B cell (primary cell): ENCODE measurements around the gene EMP1. TPM values are rescaled to one million over a fixed set of nuclear protein-coding genes. Genes with fewer than 3 reads are reported as not detected.

Experiments used
- ATAC-seq: fragments of 200-7000 bp; cut with Tn5 transposase; one replicate; pipeline ENCODE4 v1.10.0; 2021; ENCODE audit warnings: low read depth, mild to moderate bottlenecking, moderate number of reproducible peaks, moderate library complexity
- CTCF ChIA-PET: fragments of 350-600 bp; sonication (Branson Sonifier 250); formaldehyde crosslinking; loops from one replicate; lab custom pipeline; 2021; ENCODE audit warnings: antibody characterized with exemption, inconsistent platforms; lab: Charles Lee
- POLR2A ChIA-PET: fragments of 350-600 bp; sonication (Branson Sonifier 250); formaldehyde crosslinking; loops from one replicate; lab custom pipeline; 2021; ENCODE audit warnings: antibody characterized with exemption; lab: Charles Lee
- DNase-seq: peaks from one replicate; pipeline ENCODE4 v3.0.0; 2013
- H2AFZ ChIP-seq: 2 replicates; pipeline ENCODE4 v1.6.1; 2012; ENCODE audit warnings: mild to moderate bottlenecking, low read depth, low read length; ENCODE audit not compliant: insufficient read depth, poor library complexity, severe bottlenecking
- H3K27ac ChIP-seq, 2 donors: 1 replicate in 1 of 2; 2 replicates in 1 of 2; pipeline ENCODE4 v1.5.1; 2012 to 2013; ENCODE audit warnings: low read length in 2 of 2, mild to moderate bottlenecking in 2 of 2, moderate library complexity in 1 of 2
- H3K27me3 ChIP-seq, 4 experiments: fragments of 200-600 bp in 1 of 4; sonication (generic) in 1 of 4; replicated peaks in 1 of 4; 1 replicate in 2 of 4; 2 replicates in 2 of 4; pipeline versions ENCODE4 v1.6.1 to v1.7.0; 2013 to 2016; ENCODE audit warnings: low read length in 3 of 4, mild to moderate bottlenecking in 2 of 4, mixed read lengths in 1 of 4, moderate library complexity in 1 of 4; ENCODE audit not compliant: insufficient read depth in 4 of 4, control insufficient read depth in 3 of 4; ENCODE audit errors: control extremely low read depth in 1 of 4
- H3K36me3 ChIP-seq, 2 experiments: replicated peaks in 1 of 2; 1 replicate in 1 of 2; 2 replicates in 1 of 2; pipeline versions ENCODE4 v1.6.1 to v1.7.1; 2013; ENCODE audit warnings: low read length in 1 of 2; ENCODE audit not compliant: insufficient read depth in 2 of 2, control insufficient read depth in 1 of 2; ENCODE audit errors: control extremely low read depth in 1 of 2, extremely low read depth in 1 of 2
- H3K4me1 ChIP-seq, 2 donors: fragments of 200-600 bp in 1 of 2; sonication (generic) in 1 of 2; 1 replicate in 1 of 2; 2 replicates in 1 of 2; pipeline versions ENCODE4 v1.5.1 to v1.6.1; 2013 to 2017; ENCODE audit warnings: low read length in 2 of 2; ENCODE audit not compliant: control insufficient read depth in 2 of 2, insufficient read depth in 2 of 2
- H3K4me2 ChIP-seq: replicated peaks from 2 replicates; pipeline ENCODE3; 2012; ENCODE audit warnings: mild to moderate bottlenecking, low read depth, low read length; ENCODE audit not compliant: poor library complexity, severe bottlenecking
- H3K4me3 ChIP-seq, 5 experiments: fragments of 200-600 bp in 1 of 5; sonication (generic) in 1 of 5; 1 replicate in 3 of 5; 2 replicates in 2 of 5; pipeline versions ENCODE4 v1.5.1 to v1.7.0; 2011 to 2016; ENCODE audit warnings: low read length in 4 of 5, mild to moderate bottlenecking in 4 of 5, low read depth in 2 of 5, control low read depth in 1 of 5, moderate library complexity in 1 of 5; ENCODE audit not compliant: insufficient read depth in 1 of 5; ENCODE audit errors: control extremely low read depth in 1 of 5, extremely low read depth in 1 of 5
- H3K79me2 ChIP-seq: fragments of 200-600 bp; sonication (generic); one replicate; pipeline ENCODE4 v1.6.0; 2016; ENCODE audit warnings: low read length; ENCODE audit not compliant: control insufficient read depth, insufficient read depth
- H3K9ac ChIP-seq: fragments of 200-600 bp; sonication (generic); 2 replicates; pipeline ENCODE4 v1.6.1; 2017; ENCODE audit warnings: mild to moderate bottlenecking, low read length, moderate library complexity
- H3K9me3 ChIP-seq, 3 donors: one replicate each; pipeline versions ENCODE4 v1.6.1 to v1.7.1; 2013; ENCODE audit warnings: low read length in 2 of 3; ENCODE audit not compliant: control insufficient read depth in 2 of 3, insufficient read depth in 1 of 3; ENCODE audit errors: control extremely low read depth in 1 of 3
- H4K20me1 ChIP-seq: 2 replicates; pipeline ENCODE4 v1.6.0; 2012; ENCODE audit warnings: mild to moderate bottlenecking, low read length; ENCODE audit not compliant: insufficient read depth, control insufficient read depth, poor library complexity, severe bottlenecking
- H3K27ac Mint-ChIP-seq: one replicate; pipeline ENCODE4 v1.8.0; 2021; ENCODE audit warnings: mixed read lengths
- H3K27me3 Mint-ChIP-seq: one replicate; pipeline ENCODE4 v1.8.0; 2021; ENCODE audit warnings: mixed read lengths
- H3K4me1 Mint-ChIP-seq: one replicate; pipeline ENCODE4 v1.8.0; 2021; ENCODE audit warnings: mixed read lengths
- H3K4me3 Mint-ChIP-seq: one replicate; pipeline ENCODE4 v1.8.0; 2021; ENCODE audit warnings: mixed read lengths
- H3K9me3 Mint-ChIP-seq: one replicate; pipeline ENCODE4 v1.8.0; 2022; ENCODE audit warnings: mixed read lengths; ENCODE audit not compliant: insufficient read depth
- CTCF ChIP-seq: fragments of 200-600 bp; IDR thresholded peaks from one replicate; pipeline ENCODE4 v1.8.0; 2022; ENCODE audit warnings: antibody characterized with exemption, mild to moderate bottlenecking
- EZH2 ChIP-seq: IDR thresholded peaks from 2 replicates; pipeline ENCODE4 v1.6.1; 2012; ENCODE audit warnings: borderline replicate concordance, low read depth, mild to moderate bottlenecking, moderate library complexity, low read length; ENCODE audit not compliant: insufficient read depth, poor library complexity, severe bottlenecking
- WGBS: methylation state at CpG from one replicate; pipeline ENCODE4 v1.1.5; 2013; ENCODE audit warnings: missing lambda C conversion rate; ENCODE audit not compliant: insufficient coverage; 5-methylcytosine and 5-hydroxymethylcytosine counted together
- intact Hi-C: fragments of 100-400 bp; cut with micrococcal nuclease; formaldehyde crosslinking; loops from one replicate; pipeline ENCODE4 v1.10.0; 2022
- polyA plus RNA-seq: library from polyadenylated mRNA; depleted of rRNA; stranded (reverse); fragments of >200 nt; gene quantifications from 2 replicates; pipeline ENCODE4 v1.2.3, GENCODE V29; 2012
- total RNA-seq, 2 donors: library from RNA; stranded (reverse); fragments of 120-200 nt in 1 of 2; gene quantifications; 1 replicate in 1 of 2; 2 replicates in 1 of 2; pipeline versions ENCODE4 v1.2.3 to v1.2.4, GENCODE V29; 2013 to 2022

EMP1 gene
- total and polyA plus RNA-seq, 2 donors (not counting 1 experiment from before 2014, with no cell fraction given), result 0.07 to 0.64 TPM

DNA sequence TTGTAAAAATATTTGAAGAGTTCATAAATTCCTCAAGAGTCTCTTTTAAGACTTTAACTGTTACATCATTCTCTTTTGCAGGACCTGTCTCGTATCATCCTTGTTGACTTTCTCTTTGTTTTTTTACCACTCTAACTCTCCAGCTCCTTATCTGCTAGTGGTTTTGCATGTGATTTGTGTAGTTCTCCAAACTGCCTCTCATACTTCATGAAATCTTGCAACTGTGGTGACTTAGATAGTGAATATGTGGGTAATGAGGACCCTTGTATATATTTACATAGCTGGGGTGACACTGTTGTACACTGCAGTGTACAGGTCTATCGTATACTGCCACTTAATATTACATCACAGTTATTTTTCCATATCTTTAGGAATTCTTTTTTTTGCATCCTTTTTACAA is 40.2 kb upstream of the EMP1 start:
- CTCF ChIA-PET, result no interaction called here

DNA sequence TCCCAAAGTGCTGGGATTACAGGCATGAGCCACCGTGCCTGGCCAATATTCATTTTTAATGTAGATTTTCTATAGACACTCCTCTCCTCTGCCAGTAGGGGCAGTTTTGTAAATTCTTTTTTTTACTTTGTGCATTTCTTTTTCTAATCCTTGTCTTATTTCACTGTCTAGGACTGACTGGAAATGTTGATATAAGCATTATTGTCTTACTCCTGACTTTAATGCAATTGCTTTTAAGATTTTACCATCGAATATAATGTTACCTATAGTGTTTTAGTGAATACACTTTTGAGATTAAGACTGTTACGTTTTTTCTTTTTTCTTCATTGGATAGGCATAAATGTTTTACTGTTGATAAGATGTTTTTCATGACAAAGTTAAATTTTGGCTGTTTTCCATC is 35.4 kb upstream of the EMP1 start:
- Mint-ChIP-seq H3K27ac (no peak overlapping the region), H3K4me3 (no peak overlapping the region), H3K27me3 (peaks cover 5% of the 10 kb centered on the region), H3K4me1 (peaks cover 13% of the 10 kb centered on the region), H3K9me3 (no peaks in the 10 kb centered on the region)
- Histone ChIP-seq H3K79me2 (no peaks in the 10 kb centered on the region), H3K4me1 (peaks cover 10% of the 10 kb centered on the region in 2 donors), H3K4me3 (no peak overlapping the region), H4K20me1 (no peaks in the 10 kb centered on the region), H3K9me3 (no peaks in the 10 kb centered on the region), H3K4me2 (no peak overlapping the region), H3K27me3 (no peaks in the 10 kb centered on the region), H3K36me3 (no peaks in the 10 kb centered on the region), H3K9ac (no peak overlapping the region), H2AFZ (no peak overlapping the region), H3K27ac (no peak overlapping the region)
- CTCF ChIA-PET, result interaction anchor here (1.3 kb wide), 1 partner anchor 51 kb away, joined by 3 read pairs; no protein-coding TSS in a partner anchor
- ATAC-seq (no peak), DNase-seq (no peak)
- POLR2A ChIA-PET, result no interaction called here
- no CpG with 5 or more reads among the region's 3 CpGs for WGBS
- TF ChIP-seq EZH2, result no peak
- peak; percentile 43 for TF ChIP-seq CTCF
- intact Hi-C loops, result loop anchor here (5.0 kb wide), 1 partner anchor 36 kb away; the partner anchor contains the start of gene EMP1

More for the DNA sequence above, 40.2 kb upstream of the EMP1 start:
- Histone ChIP-seq H3K9ac (no peak overlapping the region), H3K27me3 (no peaks in the 10 kb centered on the region), H3K79me2 (no peaks in the 10 kb centered on the region), H3K9me3 (no peaks in the 10 kb centered on the region), H3K36me3 (no peaks in the 10 kb centered on the region), H4K20me1 (no peaks in the 10 kb centered on the region), H3K27ac (no peak overlapping the region), H3K4me2 (no peak overlapping the region), H3K4me1 (peaks cover 4% of the 10 kb centered on the region in 2 donors), H2AFZ (no peak overlapping the region), H3K4me3 (no peak overlapping the region)
- H3K27me3 Mint-ChIP-seq, result peaks cover 2% of the 10 kb centered on the region
- peaks cover 13% of the 10 kb centered on the region for H3K4me1 Mint-ChIP-seq
- TF ChIP-seq CTCF (no peak), EZH2 (no peak)
- DNase-seq (no peak), ATAC-seq (no peak)
- no peak overlapping the region for H3K27ac Mint-ChIP-seq
- no peaks in the 10 kb centered on the region for H3K9me3 Mint-ChIP-seq
- intact Hi-C loops, result no loop called here
- no peak overlapping the region for H3K4me3 Mint-ChIP-seq
- POLR2A ChIA-PET, result no interaction called here
- WGBS, result no CpG with 5 or more reads among the region's 2 CpGs
